ENCODE measurements around the gene MICA.
"Not testable (repeated sequence)": the region's sequence is repeated elsewhere in the genome, so short reads cannot be mapped to it uniquely, and the experiment has no call there.

MICA gene

GRCh38 chr6:31420546-31420945 lies 17.2 kb downstream of the MICA start:
- H3K4me3 ChIP-seq (ENCODE audit: low read depth, low read length), result no peak overlapping the region
- DNase-seq (ENCODE audit: low read depth, low spot score), result no peak
- no peak for TF ChIP-seq CTCF (IDR thresholded peaks at IDR 0.05; ENCODE audit: low read depth, low read length)
- in situ Hi-C loops (cut with HindIII; ENCODE audit: low sequenced_read_pairs), result no loop called here

GRCh38 chr6:31422587-31422986 lies 19.2 kb downstream of the MICA start:
- no peak for DNase-seq (ENCODE audit: low read depth, low spot score)
- in situ Hi-C loops (cut with HindIII; ENCODE audit: low sequenced_read_pairs), result no loop called here
- H3K4me3 ChIP-seq (ENCODE audit: low read depth, low read length), result no peak overlapping the region
- TF ChIP-seq CTCF (IDR thresholded peaks at IDR 0.05; ENCODE audit: low read depth, low read length), result no peak

- in situ Hi-C loops (cut with HindIII; ENCODE audit: low sequenced_read_pairs), result no loop called here
- DNase-seq (ENCODE audit: low read depth, low spot score), result no peak
- no peak overlapping the region for H3K4me3 ChIP-seq (ENCODE audit: low read depth, low read length)
- TF ChIP-seq CTCF (IDR thresholded peaks at IDR 0.05; ENCODE audit: low read depth, low read length), result no peak
These were observed 20.2 kb downstream of the MICA start for GRCh38 chr6:31423550-31423949.

GRCh38 chr6:31426395-31427354 lies 23.3 kb downstream of the MICA start:
- no peak overlapping the region for H3K4me3 ChIP-seq (ENCODE audit: low read depth, low read length)
- no peak for TF ChIP-seq CTCF (IDR thresholded peaks at IDR 0.05; ENCODE audit: low read depth, low read length)
- in situ Hi-C loops (cut with HindIII; ENCODE audit: low sequenced_read_pairs), result no loop called here
- DNase-seq (ENCODE audit: low read depth, low spot score), result no peak

GRCh38 chr6:31430449-31430848 lies 27.1 kb downstream of the MICA start:
- DNase-seq (ENCODE audit: low read depth, low spot score), result no peak
- TF ChIP-seq CTCF (IDR thresholded peaks at IDR 0.05; ENCODE audit: low read depth, low read length), result no peak
- in situ Hi-C loops (cut with HindIII; ENCODE audit: low sequenced_read_pairs), result no loop called here

GRCh38 chr6:31435051-31435450 lies 31.7 kb downstream of the MICA start:
- H3K4me3 ChIP-seq (ENCODE audit: low read depth, low read length); in situ Hi-C loops (cut with HindIII; ENCODE audit: low sequenced_read_pairs); DNase-seq (ENCODE audit: low read depth, low spot score): not testable (repeated sequence)

More at GRCh38 chr6:31430449-31430848, 27.1 kb downstream of the MICA start:
- H3K4me3 ChIP-seq (ENCODE audit: low read depth, low read length), result no peak overlapping the region

GRCh38 chr6:31438222-31438621 lies 34.8 kb downstream of the MICA start:
- in situ Hi-C loops (cut with HindIII; ENCODE audit: low sequenced_read_pairs), result no loop called here
- DNase-seq (ENCODE audit: low read depth, low spot score), result no peak
- TF ChIP-seq CTCF (IDR thresholded peaks at IDR 0.05; ENCODE audit: low read depth, low read length), result no peak
- H3K4me3 ChIP-seq (ENCODE audit: low read depth, low read length), result no peak overlapping the region

Data from astrocyte of the spinal cord (primary cell).